Midbrain (tissue), 1 donor: ENCODE data around the gene WDR70.
"Not testable (repeated sequence)": the region's sequence is repeated elsewhere in the genome, so short reads cannot be mapped to it uniquely, and the experiment has no call there.

Source experiments
- DNase-seq: peaks from one replicate; lab custom pipeline; 2025; lab: John Stamatoyannopoulos, UW

WDR70 gene

GRCh38 chr5:37517686-37518085 is 138.6 kb downstream of the WDR70 start:
- DNase-seq: no peak

GRCh38 chr5:37518356-37518755 is 139.2 kb downstream of the WDR70 start:
- DNase-seq: not testable (repeated sequence)

- no peak for DNase-seq
These were observed 140.2 kb downstream of the WDR70 start for GRCh38 chr5:37519304-37519703.

- no peak for DNase-seq
These were observed 140.7 kb downstream of the WDR70 start for GRCh38 chr5:37519807-37520206.

GRCh38 chr5:37520811-37521210 is 141.7 kb downstream of the WDR70 start:
- DNase-seq: no peak

GRCh38 chr5:37532976-37533740 is 154.0 kb downstream of the WDR70 start:
- no peak for DNase-seq

- no peak for DNase-seq
These were observed 154.7 kb downstream of the WDR70 start for GRCh38 chr5:37533851-37534250.

GRCh38 chr5:37539459-37539858 is 160.3 kb downstream of the WDR70 start:
- no peak for DNase-seq

GRCh38 chr5:37543216-37543615 is 164.1 kb downstream of the WDR70 start:
- DNase-seq: no peak

- DNase-seq: no peak
These were observed 170.3 kb downstream of the WDR70 start for GRCh38 chr5:37549411-37549810.

GRCh38 chr5:37552161-37552560 is 173.0 kb downstream of the WDR70 start:
- no peak for DNase-seq

- no peak for DNase-seq
These were observed 173.9 kb downstream of the WDR70 start for GRCh38 chr5:37552770-37553719.

- no peak for DNase-seq
These were observed 174.7 kb downstream of the WDR70 start for GRCh38 chr5:37553720-37554404.

GRCh38 chr5:37554405-37554739 is 175.3 kb downstream of the WDR70 start:
- no peak for DNase-seq

- no peak for DNase-seq
These were observed 175.8 kb downstream of the WDR70 start for GRCh38 chr5:37554938-37555337.

- no peak for DNase-seq
These were observed 178.7 kb downstream of the WDR70 start for GRCh38 chr5:37557734-37558293.

GRCh38 chr5:37565062-37565670 is 186.0 kb downstream of the WDR70 start:
- no peak for DNase-seq

- DNase-seq: no peak
These were observed 188.4 kb downstream of the WDR70 start for GRCh38 chr5:37567566-37567965.

GRCh38 chr5:37568018-37568753 is 189.1 kb downstream of the WDR70 start:
- no peak for DNase-seq

- no peak for DNase-seq
These were observed 189.8 kb downstream of the WDR70 start for GRCh38 chr5:37568893-37569292.

GRCh38 chr5:37569466-37569865 is 190.3 kb downstream of the WDR70 start:
- no peak for DNase-seq
